Caco-2 (cell line): ENCODE measurements around the gene PAK2. TPM values are rescaled to one million over a fixed set of nuclear protein-coding genes. Genes with fewer than 3 reads are reported as not detected.
"Not testable (repeated sequence)": the region's sequence is repeated elsewhere in the genome, so short reads cannot be mapped to it uniquely, and the experiment has no call there.

Experiments used
- BruUV-seq: library from RNA; stranded (reverse); fragments of 400-500 nt; replicated peaks from 2 replicates; lab custom pipeline; 2021; lab: Mats Ljungman, UMichigan
- CTCF ChIA-PET: fragments of 300-600 bp; sonication (Branson Sonifier 250); formaldehyde crosslinking; loops from one replicate; lab custom pipeline; 2022; ENCODE audit warnings: antibody characterized with exemption; lab: Charles Lee
- POLR2A ChIA-PET: fragments of 300-600 bp; sonication (Branson Sonifier 250); formaldehyde crosslinking; loops from one replicate; lab custom pipeline; 2022; ENCODE audit warnings: antibody characterized with exemption; lab: Charles Lee
- DNase-seq, 2 experiments: peaks; one replicate each; pipeline versions ENCODE4 v3.0.0 to v3.0.0-alpha.2; 2020 to 2022
- H3K27me3 ChIP-seq: replicated peaks from 2 replicates; pipeline ENCODE4 v1.6.0; 2011; ENCODE audit warnings: low read length; ENCODE audit not compliant: control insufficient read depth, insufficient read depth
- H3K36me3 ChIP-seq: 2 replicates; pipeline ENCODE4 v1.5.1; 2011; ENCODE audit warnings: low read length; ENCODE audit not compliant: control insufficient read depth, insufficient read depth
- H3K4me1 ChIP-seq: fragments of 250-450 bp; sonication (Bioruptor Pico); 2 replicates; pipeline ENCODE4 v1.5.1; 2020; ENCODE audit warnings: mild to moderate bottlenecking
- H3K4me3 ChIP-seq: 2 replicates; pipeline ENCODE4 v1.5.1; 2011; ENCODE audit warnings: low read depth, mild to moderate bottlenecking, control low read depth, low read length
- H3K9me3 ChIP-seq: fragments of 250-450 bp; sonication (Bioruptor Pico); 2 replicates; pipeline ENCODE4 v1.5.1; 2020; ENCODE audit warnings: mild to moderate bottlenecking, moderate library complexity
- H3K27ac Mint-ChIP-seq: one replicate; pipeline ENCODE4 v1.8.0; 2022; ENCODE audit warnings: mixed read lengths; ENCODE audit not compliant: unreplicated experiment
- H3K27me3 Mint-ChIP-seq: one replicate; pipeline ENCODE4 v1.8.0; 2022; ENCODE audit warnings: mixed read lengths; ENCODE audit not compliant: insufficient read depth, unreplicated experiment
- H3K36me3 Mint-ChIP-seq: one replicate; pipeline ENCODE4 v1.8.0; 2022; ENCODE audit warnings: mild to moderate bottlenecking, mixed read lengths; ENCODE audit not compliant: insufficient read depth, unreplicated experiment
- H3K4me1 Mint-ChIP-seq: one replicate; pipeline ENCODE4 v1.8.0; 2022; ENCODE audit warnings: low read depth, mixed read lengths; ENCODE audit not compliant: unreplicated experiment
- H3K4me3 Mint-ChIP-seq: one replicate; pipeline ENCODE4 v1.8.0; 2022; ENCODE audit warnings: mild to moderate bottlenecking, moderate library complexity, mixed read lengths; ENCODE audit not compliant: unreplicated experiment
- H3K9me3 Mint-ChIP-seq: one replicate; pipeline ENCODE4 v1.8.0; 2022; ENCODE audit warnings: mixed read lengths; ENCODE audit not compliant: unreplicated experiment
- CTCF ChIP-seq, 2 experiments: fragments of 200-600 bp in 1 of 2; IDR thresholded peaks; 1 replicate in 1 of 2; 2 replicates in 1 of 2; pipeline versions ENCODE4 v1.5.1 to v1.8.0; 2011 to 2022; ENCODE audit warnings: antibody characterized with exemption in 1 of 2, control low read depth in 1 of 2, inconsistent platforms in 1 of 2, low read depth in 1 of 2, low read length in 1 of 2, mild to moderate bottlenecking in 1 of 2, moderate library complexity in 1 of 2; ENCODE audit not compliant: insufficient read depth in 1 of 2, severe bottlenecking in 1 of 2, unreplicated experiment in 1 of 2
- intact Hi-C: fragments of 100-400 bp; cut with micrococcal nuclease; formaldehyde crosslinking; loops from one replicate; pipeline ENCODE4 v1.10.0; 2022; ENCODE audit not compliant: unreplicated experiment
- total RNA-seq: library from RNA; stranded (reverse); gene quantifications from 2 replicates; pipeline ENCODE4 v1.2.3, GENCODE V29; 2022

PAK2 gene
- total RNA-seq, 1 experiment from 2014 or later = 89.6 TPM

DNA sequence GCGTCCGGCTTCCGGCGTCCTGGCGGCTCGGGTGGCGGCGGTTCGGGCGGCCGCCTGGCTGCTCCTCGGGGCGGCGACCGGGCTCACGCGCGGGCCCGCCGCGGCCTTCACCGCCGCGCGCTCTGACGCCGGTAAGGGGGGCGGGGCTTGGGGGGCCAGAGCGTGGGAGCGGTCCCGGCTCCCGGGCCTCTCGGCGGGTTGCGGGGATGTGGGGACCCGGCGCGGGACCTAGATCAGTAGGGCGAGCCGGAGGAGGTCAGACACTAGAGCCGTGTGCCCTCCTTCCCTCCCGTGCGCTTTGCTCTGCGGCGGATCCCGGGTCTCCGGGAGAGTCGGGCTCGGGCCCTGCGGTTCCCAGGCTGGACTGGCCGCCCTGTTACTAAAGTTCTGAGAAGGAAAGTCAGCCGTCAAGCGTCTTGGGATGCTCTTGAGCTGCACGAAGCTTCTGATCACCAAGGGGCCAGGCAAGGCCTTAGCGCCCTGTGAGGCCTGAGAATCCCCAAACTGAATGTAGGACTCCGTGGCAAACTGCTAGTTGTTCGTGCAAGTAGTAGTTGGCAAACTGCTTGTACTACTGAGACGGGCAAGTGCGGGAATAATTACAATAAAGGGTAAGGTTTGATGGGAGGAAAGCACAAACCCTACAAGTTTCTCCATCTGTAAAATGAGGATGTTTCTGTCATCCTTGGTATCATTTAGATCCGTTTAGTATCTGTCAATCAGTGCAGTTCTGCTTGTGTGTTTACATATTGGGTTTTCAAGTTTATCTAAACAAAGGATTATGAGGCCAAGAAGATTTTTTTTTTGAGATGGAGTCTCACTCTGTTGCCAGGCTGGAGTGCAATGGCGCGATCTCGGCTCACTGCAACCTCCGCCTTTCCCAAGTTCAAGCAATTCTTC, 26.9 kb upstream of the PAK2 start:
- Histone ChIP-seq H3K4me3 (peak overlapping the region; percentile 90), H3K4me1 (no peaks in the 10 kb centered on the region), H3K9me3 (no peaks in the 10 kb centered on the region), H3K36me3 (no peaks in the 10 kb centered on the region), H3K27me3 (no peaks in the 10 kb centered on the region)
- POLR2A ChIA-PET = interaction anchor here (1.2 to 1.3 kb wide), 2 partner anchors 27 to 155 kb away, joined by 6 to 12 read pairs; partner anchors contain the start of genes PAK2 and SENP5
- intact Hi-C loops = loop anchor here (1.0 kb wide), 1 partner anchor 27 kb away; the partner anchor contains the start of gene PAK2
- peak overlapping the region; percentile 64 for H3K27ac Mint-ChIP-seq
- no peaks in the 10 kb centered on the region for H3K9me3 Mint-ChIP-seq
- no peaks in the 10 kb centered on the region for H3K36me3 Mint-ChIP-seq
- peak overlapping the region; percentile 87 for H3K4me3 Mint-ChIP-seq
- no peak for TF ChIP-seq CTCF (IDR thresholded peaks at IDR 0.05; ENCODE audit: insufficient read depth in 1 of 2, low read depth in 1 of 2, low read length in 1 of 2, severe bottlenecking in 1 of 2, unreplicated experiment in 1 of 2)
- no peaks in the 10 kb centered on the region for H3K27me3 Mint-ChIP-seq
- no peaks in the 10 kb centered on the region for H3K4me1 Mint-ChIP-seq
- DNase-seq = peak in 1 of 2 experiments; percentile 51
- CTCF ChIA-PET = interaction anchor here (1.2 kb wide), 1 partner anchor 103 kb away, joined by 6 read pairs; no protein-coding TSS in a partner anchor
- BruUV-seq = TSS peak; percentile 72

GRCh38 chr3:196717162-196717561, 22.5 kb upstream of the PAK2 start:
- POLR2A ChIA-PET, BruUV-seq, DNase-seq: not testable (repeated sequence)

DNA sequence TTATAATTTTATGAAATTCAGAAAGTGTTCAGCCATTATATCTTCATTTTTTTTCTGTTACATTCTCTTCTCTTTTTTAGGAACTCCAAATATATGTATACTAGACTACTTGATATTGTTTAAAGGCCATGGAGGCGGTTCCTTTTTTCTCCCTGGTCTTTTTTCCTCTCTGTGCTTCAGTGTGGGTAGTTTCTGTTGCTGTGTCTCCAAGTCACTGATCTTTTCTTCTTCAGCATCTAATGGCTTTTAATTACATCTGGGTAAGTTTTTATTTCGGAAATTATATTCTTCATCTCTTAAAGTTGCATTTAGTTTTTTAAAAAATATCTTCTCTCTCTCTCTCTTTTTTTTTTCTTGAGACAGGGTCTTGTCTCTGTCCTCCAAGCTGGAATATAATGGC, 18.6 kb upstream of the PAK2 start:
- no peaks in the 10 kb centered on the region for H3K27me3 ChIP-seq
- TF ChIP-seq CTCF (IDR thresholded peaks at IDR 0.05; ENCODE audit: insufficient read depth in 1 of 2, low read depth in 1 of 2, low read length in 1 of 2, severe bottlenecking in 1 of 2, unreplicated experiment in 1 of 2) = no peak
- no peaks in the 10 kb centered on the region for H3K4me1 Mint-ChIP-seq
- H3K4me1 ChIP-seq = no peaks in the 10 kb centered on the region
- DNase-seq = no peak
- H3K27me3 Mint-ChIP-seq = no peaks in the 10 kb centered on the region
- peaks cover 5% of the 10 kb centered on the region; the same call in 1 of the 2 replicates for H3K9me3 ChIP-seq
- no peak overlapping the region for H3K4me3 ChIP-seq
- H3K36me3 Mint-ChIP-seq = peaks cover 29% of the 10 kb centered on the region
- no TSS peak for BruUV-seq
- intact Hi-C loops = no loop called here
- H3K36me3 ChIP-seq = no peaks in the 10 kb centered on the region
- H3K9me3 Mint-ChIP-seq = peaks cover 18% of the 10 kb centered on the region
- no peak overlapping the region for H3K4me3 Mint-ChIP-seq
- CTCF ChIA-PET = interaction anchor here (0.7 kb wide), 1 partner anchor 19 kb away, joined by 3 read pairs; the partner anchor contains the start of gene PAK2
- POLR2A ChIA-PET = no interaction called here
- H3K27ac Mint-ChIP-seq = no peak overlapping the region

More at GRCh38 chr3:196717162-196717561, 22.5 kb upstream of the PAK2 start:
- H3K27me3 Mint-ChIP-seq, H3K36me3 ChIP-seq, CTCF ChIA-PET, H3K4me3 Mint-ChIP-seq, H3K4me1 Mint-ChIP-seq, H3K27ac Mint-ChIP-seq, intact Hi-C loops, H3K9me3 ChIP-seq, H3K27me3 ChIP-seq, H3K4me3 ChIP-seq, H3K4me1 ChIP-seq: not testable (repeated sequence)
- H3K9me3 Mint-ChIP-seq = peaks cover 18% of the 10 kb centered on the region
- H3K36me3 Mint-ChIP-seq = peaks cover 24% of the 10 kb centered on the region
